ENCODE measurements around the gene PDZRN4.

DNA sequence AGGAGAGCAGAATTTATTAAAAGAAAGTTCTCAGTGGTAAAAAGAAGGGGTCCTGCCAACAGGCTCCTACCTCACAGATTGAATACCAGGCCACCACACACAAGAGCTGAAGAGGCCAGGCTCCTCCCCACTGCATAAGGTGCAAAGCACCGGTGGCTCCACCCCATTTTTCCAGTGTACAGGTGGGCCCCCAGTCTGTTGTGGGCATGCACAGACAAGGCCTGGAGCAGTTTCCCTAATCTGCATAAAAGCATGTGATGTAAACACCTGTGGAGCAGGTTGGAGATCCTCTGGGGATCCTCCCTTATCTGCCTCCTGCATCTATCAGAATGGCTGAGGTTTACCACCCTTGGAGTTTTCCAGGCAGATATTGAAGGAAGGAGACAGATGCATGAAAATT is 45.7 kb upstream of the PDZRN4 start:
- TF ChIP-seq POLR2A (IDR thresholded peaks at IDR 0.05) (no peak), POLR2AphosphoS5 (IDR thresholded peaks at IDR 0.05) (no peak)

Data from suprapubic skin (tissue), 4 donors.